Liver (tissue), 9 donors: Measurements from ENCODE around the gene CCN5. TPM values are rescaled to one million over a fixed set of nuclear protein-coding genes. Genes with fewer than 3 reads are reported as not detected.

Experiments
- DNase-seq: peaks from one replicate; pipeline ENCODE4 v3.0.0-alpha.2; 2017; ENCODE audit warnings: low spot score
- H3K27ac ChIP-seq, 2 donors: one replicate each; pipeline ENCODE4 v1.7.0; 2013; ENCODE audit warnings: inconsistent platforms in 2 of 2, low read length in 2 of 2, control low read depth in 1 of 2, low read depth in 1 of 2, mild to moderate bottlenecking in 1 of 2
- H3K27me3 ChIP-seq, 4 donors: one replicate each; pipeline versions ENCODE4 v1.6.1 to v1.7.0; 2013; ENCODE audit warnings: low read length in 3 of 4, inconsistent platforms in 1 of 4, mild to moderate bottlenecking in 1 of 4, moderate library complexity in 1 of 4; ENCODE audit not compliant: control insufficient read depth in 4 of 4, insufficient read depth in 4 of 4
- H3K36me3 ChIP-seq, 4 donors: one replicate each; pipeline versions ENCODE4 v1.6.1 to v1.7.0; 2013; ENCODE audit warnings: low read length in 3 of 4, mild to moderate bottlenecking in 3 of 4, low read depth in 1 of 4, moderate library complexity in 1 of 4; ENCODE audit not compliant: control insufficient read depth in 4 of 4, insufficient read depth in 3 of 4
- H3K4me1 ChIP-seq, 4 donors: one replicate each; pipeline versions ENCODE4 v1.6.1 to v1.7.0; 2013; ENCODE audit warnings: low read length in 3 of 4, mild to moderate bottlenecking in 3 of 4, moderate library complexity in 1 of 4; ENCODE audit not compliant: control insufficient read depth in 4 of 4, insufficient read depth in 4 of 4
- H3K4me3 ChIP-seq, 3 donors: one replicate each; pipeline versions ENCODE4 v1.6.1 to v1.7.0; 2013; ENCODE audit warnings: low read length in 3 of 3, control low read depth in 1 of 3, low read depth in 1 of 3, mild to moderate bottlenecking in 1 of 3
- H3K9ac ChIP-seq, 2 donors: one replicate each; pipeline ENCODE4 v1.7.0; 2013; ENCODE audit warnings: low read length in 2 of 2, mild to moderate bottlenecking in 2 of 2, moderate library complexity in 2 of 2, control low read depth in 1 of 2, low read depth in 1 of 2
- H3K9me3 ChIP-seq, 4 donors: one replicate each; pipeline versions ENCODE4 v1.6.1 to v1.7.0; 2013; ENCODE audit warnings: low read length in 3 of 4; ENCODE audit not compliant: control insufficient read depth in 4 of 4
- EGR1 ChIP-seq, 2 donors: IDR thresholded peaks; 2 replicates each; pipeline ENCODE4 v1.6.1; 2016 to 2018; ENCODE audit warnings: antibody characterized with exemption in 2 of 2, low read depth in 2 of 2
- FOXA1 ChIP-seq: IDR thresholded peaks from 2 replicates; pipeline ENCODE4 v1.6.1; 2016; ENCODE audit warnings: antibody characterized with exemption
- FOXA2 ChIP-seq: IDR thresholded peaks from 2 replicates; pipeline ENCODE4 v1.6.1; 2016; ENCODE audit warnings: antibody characterized with exemption
- GABPA ChIP-seq, 2 donors: IDR thresholded peaks in 1 of 2; conservative IDR thresholded peaks in 1 of 2; 2 replicates each; pipeline ENCODE4 v1.6.1; 2016; ENCODE audit warnings: antibody characterized with exemption in 2 of 2, mild to moderate bottlenecking in 1 of 2, moderate library complexity in 1 of 2
- HNF4A ChIP-seq, 2 donors: conservative IDR thresholded peaks; 2 replicates each; pipeline ENCODE4 v1.6.1; 2016; ENCODE audit warnings: antibody characterized with exemption in 2 of 2, mild to moderate bottlenecking in 2 of 2
- HNF4G ChIP-seq: IDR thresholded peaks from 2 replicates; pipeline ENCODE4 v1.6.1; 2016; ENCODE audit warnings: antibody characterized with exemption
- NR2F2 ChIP-seq: IDR thresholded peaks from 2 replicates; pipeline ENCODE4 v1.6.1; 2016; ENCODE audit warnings: antibody characterized with exemption
- RAD21 ChIP-seq, 2 donors: IDR thresholded peaks; 2 replicates each; pipeline ENCODE4 v1.6.1; 2016; ENCODE audit warnings: antibody characterized with exemption in 2 of 2, mild to moderate bottlenecking in 2 of 2
- RXRA ChIP-seq, 2 donors: IDR thresholded peaks; 2 replicates each; pipeline ENCODE4 v1.6.1; 2017 to 2018; ENCODE audit warnings: antibody characterized with exemption in 2 of 2, mild to moderate bottlenecking in 1 of 2
- SP1 ChIP-seq: IDR thresholded peaks from 2 replicates; pipeline ENCODE4 v1.6.1; 2018; ENCODE audit warnings: antibody characterized with exemption, mild to moderate bottlenecking
- TAF1 ChIP-seq: conservative IDR thresholded peaks from 2 replicates; pipeline ENCODE4 v1.6.1; 2016; ENCODE audit warnings: antibody characterized with exemption, mild to moderate bottlenecking
- WGBS: extraction: QIAGEN DNeasy Blood & Tissue Kit; methylation state at CpG from one replicate; pipeline ENCODE4 v1.1.7; 2013; 5-methylcytosine and 5-hydroxymethylcytosine counted together
- polyA plus RNA-seq, 2 donors: library from polyadenylated mRNA; stranded (reverse) in 1 of 2; unstranded in 1 of 2; fragments of 200-250 nt in 1 of 2; fragments of >200 nt in 1 of 2; fragmentation: Nextera tagmentation in 1 of 2; extraction: Ambion mirVana in 1 of 2; gene quantifications; one replicate each; pipeline versions ENCODE4 v1.2.1 to v1.2.3, GENCODE V29; 2013 to 2015
- total RNA-seq, 2 donors: library from RNA; depleted of rRNA; stranded (reverse); fragments of >200 nt; gene quantifications; one replicate each; pipeline ENCODE4 v1.2.3, GENCODE V29; 2014
- TF ChIP-seq, protein P1 (sequence below): IDR thresholded peaks from 2 replicates; pipeline ENCODE4 v1.6.1; 2016; ENCODE audit warnings: antibody characterized with exemption, mild to moderate bottlenecking
- TF ChIP-seq, protein P2 (sequence below): fragments of 150-350 bp; IDR thresholded peaks from 2 replicates; pipeline ENCODE4 v1.5.1; 2017; ENCODE audit warnings: improper control_type of control experiment, low read depth, low read length; ENCODE audit not compliant: missing input control
- TF ChIP-seq, protein P3 (sequence below): IDR thresholded peaks from 2 replicates; pipeline ENCODE4 v1.6.1; 2016; ENCODE audit warnings: antibody characterized with exemption
- TF ChIP-seq, protein P4 (sequence below): IDR thresholded peaks from 2 replicates; pipeline ENCODE4 v1.6.1; 2016; ENCODE audit warnings: antibody characterized with exemption
- donor health status: healthy.
- donor health status: healthy.
- donor health status: healthy.
- donor health status: healthy.
- donor health status: healthy.

The CCN5 gene
- total and polyA plus RNA-seq, 4 donors, result 1.2 to 3.6 (median 1.9) TPM; not detected in 1

DNA sequence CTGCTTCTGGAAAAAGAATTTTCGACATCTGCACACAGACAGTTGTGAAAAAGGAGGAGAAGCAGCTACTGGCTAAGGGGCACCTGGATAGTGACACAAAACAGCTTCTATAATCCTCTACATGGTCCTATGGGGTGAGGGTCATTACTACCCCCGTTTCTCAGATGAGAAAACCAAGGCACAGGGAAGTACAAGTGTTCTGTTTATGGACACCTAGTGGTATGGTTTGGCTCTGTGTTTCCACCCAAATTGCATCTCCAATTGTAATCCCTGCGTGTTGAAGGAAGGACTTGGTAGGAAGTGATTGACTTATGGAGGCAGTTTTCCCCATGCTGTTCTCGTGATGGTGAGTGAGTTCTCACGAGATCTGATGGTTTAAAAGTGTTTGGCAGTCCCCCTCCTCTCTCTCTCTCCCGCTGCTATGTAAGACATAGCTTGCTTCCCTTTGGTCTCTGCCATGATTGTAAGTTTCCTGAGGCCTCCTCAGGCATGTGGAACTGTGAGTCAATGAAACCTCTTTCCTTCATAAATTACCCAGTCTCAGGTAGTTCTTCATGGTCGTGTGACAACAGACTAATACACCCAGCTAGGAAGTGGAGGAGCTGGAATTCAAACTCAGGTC lies 28.0 kb downstream of the CCN5 start:
- 65% methylated on average over 7 of the region's 7 CpGs for WGBS
- Histone ChIP-seq H3K9ac (no peak overlapping the region), H3K9me3 (no peaks in the 10 kb centered on the region), H3K27ac (no peak overlapping the region), H3K4me1 (peaks cover 7 to 14% (median 8%) of the 10 kb centered on the region in 4 donors), H3K36me3 (no peaks in the 10 kb centered on the region), H3K27me3 (no peaks in the 10 kb centered on the region), H3K4me3 (no peak overlapping the region)
- TF ChIP-seq, protein P1, sequence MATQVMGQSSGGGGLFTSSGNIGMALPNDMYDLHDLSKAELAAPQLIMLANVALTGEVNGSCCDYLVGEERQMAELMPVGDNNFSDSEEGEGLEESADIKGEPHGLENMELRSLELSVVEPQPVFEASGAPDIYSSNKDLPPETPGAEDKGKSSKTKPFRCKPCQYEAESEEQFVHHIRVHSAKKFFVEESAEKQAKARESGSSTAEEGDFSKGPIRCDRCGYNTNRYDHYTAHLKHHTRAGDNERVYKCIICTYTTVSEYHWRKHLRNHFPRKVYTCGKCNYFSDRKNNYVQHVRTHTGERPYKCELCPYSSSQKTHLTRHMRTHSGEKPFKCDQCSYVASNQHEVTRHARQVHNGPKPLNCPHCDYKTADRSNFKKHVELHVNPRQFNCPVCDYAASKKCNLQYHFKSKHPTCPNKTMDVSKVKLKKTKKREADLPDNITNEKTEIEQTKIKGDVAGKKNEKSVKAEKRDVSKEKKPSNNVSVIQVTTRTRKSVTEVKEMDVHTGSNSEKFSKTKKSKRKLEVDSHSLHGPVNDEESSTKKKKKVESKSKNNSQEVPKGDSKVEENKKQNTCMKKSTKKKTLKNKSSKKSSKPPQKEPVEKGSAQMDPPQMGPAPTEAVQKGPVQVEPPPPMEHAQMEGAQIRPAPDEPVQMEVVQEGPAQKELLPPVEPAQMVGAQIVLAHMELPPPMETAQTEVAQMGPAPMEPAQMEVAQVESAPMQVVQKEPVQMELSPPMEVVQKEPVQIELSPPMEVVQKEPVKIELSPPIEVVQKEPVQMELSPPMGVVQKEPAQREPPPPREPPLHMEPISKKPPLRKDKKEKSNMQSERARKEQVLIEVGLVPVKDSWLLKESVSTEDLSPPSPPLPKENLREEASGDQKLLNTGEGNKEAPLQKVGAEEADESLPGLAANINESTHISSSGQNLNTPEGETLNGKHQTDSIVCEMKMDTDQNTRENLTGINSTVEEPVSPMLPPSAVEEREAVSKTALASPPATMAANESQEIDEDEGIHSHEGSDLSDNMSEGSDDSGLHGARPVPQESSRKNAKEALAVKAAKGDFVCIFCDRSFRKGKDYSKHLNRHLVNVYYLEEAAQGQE, result no peak
- TF ChIP-seq GABPA (IDR thresholded peaks at IDR 0.05 in 1 of 2, conservative IDR thresholded peaks at IDR 0.05 in 1 of 2) (no peak), RXRA (IDR thresholded peaks at IDR 0.05) (no peak), RAD21 (IDR thresholded peaks at IDR 0.05) (no peak), FOXA1 (no peak)
- TF ChIP-seq, protein P2, sequence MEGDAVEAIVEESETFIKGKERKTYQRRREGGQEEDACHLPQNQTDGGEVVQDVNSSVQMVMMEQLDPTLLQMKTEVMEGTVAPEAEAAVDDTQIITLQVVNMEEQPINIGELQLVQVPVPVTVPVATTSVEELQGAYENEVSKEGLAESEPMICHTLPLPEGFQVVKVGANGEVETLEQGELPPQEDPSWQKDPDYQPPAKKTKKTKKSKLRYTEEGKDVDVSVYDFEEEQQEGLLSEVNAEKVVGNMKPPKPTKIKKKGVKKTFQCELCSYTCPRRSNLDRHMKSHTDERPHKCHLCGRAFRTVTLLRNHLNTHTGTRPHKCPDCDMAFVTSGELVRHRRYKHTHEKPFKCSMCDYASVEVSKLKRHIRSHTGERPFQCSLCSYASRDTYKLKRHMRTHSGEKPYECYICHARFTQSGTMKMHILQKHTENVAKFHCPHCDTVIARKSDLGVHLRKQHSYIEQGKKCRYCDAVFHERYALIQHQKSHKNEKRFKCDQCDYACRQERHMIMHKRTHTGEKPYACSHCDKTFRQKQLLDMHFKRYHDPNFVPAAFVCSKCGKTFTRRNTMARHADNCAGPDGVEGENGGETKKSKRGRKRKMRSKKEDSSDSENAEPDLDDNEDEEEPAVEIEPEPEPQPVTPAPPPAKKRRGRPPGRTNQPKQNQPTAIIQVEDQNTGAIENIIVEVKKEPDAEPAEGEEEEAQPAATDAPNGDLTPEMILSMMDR, result no peak
- TF ChIP-seq, protein P3, sequence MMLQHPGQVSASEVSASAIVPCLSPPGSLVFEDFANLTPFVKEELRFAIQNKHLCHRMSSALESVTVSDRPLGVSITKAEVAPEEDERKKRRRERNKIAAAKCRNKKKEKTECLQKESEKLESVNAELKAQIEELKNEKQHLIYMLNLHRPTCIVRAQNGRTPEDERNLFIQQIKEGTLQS, result no peak
- no peak for DNase-seq

DNA sequence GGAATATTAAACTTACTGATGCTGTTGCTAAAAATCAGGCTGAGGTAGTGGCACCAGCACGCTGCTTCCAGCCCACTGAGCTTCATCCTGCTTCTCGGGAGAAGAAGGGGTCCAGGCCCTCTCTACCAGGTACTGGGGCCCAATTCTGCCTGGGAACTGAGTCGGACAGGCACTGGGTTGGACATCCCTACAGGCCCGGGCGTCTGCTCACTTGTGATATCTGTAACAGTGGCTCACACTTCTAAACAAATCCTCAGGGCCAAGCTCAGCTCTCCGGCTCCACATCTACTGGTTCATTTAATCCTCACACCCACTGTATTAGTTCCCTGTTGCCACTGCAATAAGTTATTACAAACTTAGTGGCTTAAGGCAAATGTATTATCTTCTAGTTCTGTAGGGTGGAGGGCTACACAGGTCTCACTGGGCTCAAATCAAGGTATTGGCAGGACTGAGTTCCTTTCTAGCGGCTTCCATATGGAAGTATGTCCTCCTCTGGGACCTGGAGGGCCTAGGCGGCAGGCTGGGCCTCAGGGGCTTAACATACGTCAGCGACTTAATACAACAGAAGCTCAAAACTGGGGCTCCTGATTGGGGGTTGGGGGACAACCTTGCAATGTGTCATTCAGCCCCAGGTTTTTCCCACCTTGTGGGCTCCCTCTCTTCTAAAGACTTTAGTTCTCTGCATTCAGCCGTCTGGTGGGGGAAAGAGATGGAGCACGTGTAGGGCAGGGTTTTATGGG lies 28.9 kb downstream of the CCN5 start:
- TF ChIP-seq TAF1, result no peak
- TF ChIP-seq, protein P4, sequence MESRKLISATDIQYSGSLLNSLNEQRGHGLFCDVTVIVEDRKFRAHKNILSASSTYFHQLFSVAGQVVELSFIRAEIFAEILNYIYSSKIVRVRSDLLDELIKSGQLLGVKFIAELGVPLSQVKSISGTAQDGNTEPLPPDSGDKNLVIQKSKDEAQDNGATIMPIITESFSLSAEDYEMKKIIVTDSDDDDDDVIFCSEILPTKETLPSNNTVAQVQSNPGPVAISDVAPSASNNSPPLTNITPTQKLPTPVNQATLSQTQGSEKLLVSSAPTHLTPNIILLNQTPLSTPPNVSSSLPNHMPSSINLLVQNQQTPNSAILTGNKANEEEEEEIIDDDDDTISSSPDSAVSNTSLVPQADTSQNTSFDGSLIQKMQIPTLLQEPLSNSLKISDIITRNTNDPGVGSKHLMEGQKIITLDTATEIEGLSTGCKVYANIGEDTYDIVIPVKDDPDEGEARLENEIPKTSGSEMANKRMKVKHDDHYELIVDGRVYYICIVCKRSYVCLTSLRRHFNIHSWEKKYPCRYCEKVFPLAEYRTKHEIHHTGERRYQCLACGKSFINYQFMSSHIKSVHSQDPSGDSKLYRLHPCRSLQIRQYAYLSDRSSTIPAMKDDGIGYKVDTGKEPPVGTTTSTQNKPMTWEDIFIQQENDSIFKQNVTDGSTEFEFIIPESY, result no peak
- TF ChIP-seq, protein P3, result no peak
- TF ChIP-seq EGR1 (IDR thresholded peaks at IDR 0.05; ENCODE audit: low read depth in 2 of 2), result no peak
- TF ChIP-seq FOXA2, result no peak
- no peak for TF ChIP-seq HNF4G
- TF ChIP-seq RXRA (IDR thresholded peaks at IDR 0.05), result no peak
- no peak for TF ChIP-seq SP1
- TF ChIP-seq HNF4A (conservative IDR thresholded peaks at IDR 0.05), result no peak
- TF ChIP-seq NR2F2, result no peak
- no peak overlapping the region for H3K9ac ChIP-seq
- DNase-seq, result no peak
- H3K4me1 ChIP-seq, result peaks cover 7 to 14% (median 8%) of the 10 kb centered on the region in 4 donors
- no peaks in the 10 kb centered on the region for H3K27me3 ChIP-seq
- H3K36me3 ChIP-seq, result no peaks in the 10 kb centered on the region
- no peak overlapping the region for H3K27ac ChIP-seq
- 93% methylated on average over 12 of the region's 12 CpGs for WGBS
- no peaks in the 10 kb centered on the region for H3K9me3 ChIP-seq
- H3K4me3 ChIP-seq, result no peak overlapping the region
